Measurements from ENCODE around the gene SLC25A38. TPM values are rescaled to one million over a fixed set of nuclear protein-coding genes. Genes with fewer than 3 reads are reported as not detected.

Gene SLC25A38
- total and polyA plus RNA-seq, 9 of the 15 experiments (the other 6 are each of a cell fraction or from before 2014, with no cell fraction given): 13.5 to 51.1 (median 30.6) TPM

GRCh38 chr3:39361252-39361927, 21.8 kb upstream of the SLC25A38 start (continued):
- TF ChIP-seq HMG20A (CRISPR knock-in tag; conservative IDR thresholded peaks at IDR 0.05) (no peak), ARID3B (CRISPR knock-in tag; IDR thresholded peaks at IDR 0.05; ENCODE audit: borderline replicate concordance) (no peak), OTX1 (CRISPR knock-in tag; IDR thresholded peaks at IDR 0.05) (no peak), SOX6 (IDR thresholded peaks at IDR 0.05) (no peak), ATF4 (CRISPR knock-in tag; IDR thresholded peaks at IDR 0.05) (0 out of 2 replicates have a peak, but pooled peaks have one; percentile 21), MGA (IDR thresholded peaks at IDR 0.05) (no peak), RFX1 (IDR thresholded peaks at IDR 0.05) (no peak), ZSCAN32 (CRISPR knock-in tag; IDR thresholded peaks at IDR 0.05) (no peak), ZBTB26 (CRISPR knock-in tag; IDR thresholded peaks at IDR 0.05) (no peak), RBM15 (IDR thresholded peaks at IDR 0.05; ENCODE audit: insufficient read depth, low read length) (no peak), PURB (CRISPR knock-in tag; IDR thresholded peaks at IDR 0.05; ENCODE audit: low read depth) (no peak), PHB2 (IDR thresholded peaks at IDR 0.05; ENCODE audit: low read depth) (no peak), PRMT5 (CRISPR knock-in tag; IDR thresholded peaks at IDR 0.05) (no peak), ZEB2 (IDR thresholded peaks at IDR 0.05) (no peak)

Data from K562 (cell line).